K562 (cell line): ENCODE results near the gene DLK2. TPM values are rescaled to one million over a fixed set of nuclear protein-coding genes. Genes with fewer than 3 reads are reported as not detected.

Source experiments
- CXXC5 ChIP-seq: fragments of 250-450 bp; sonication (Bioruptor Pico); IDR thresholded peaks from 2 replicates; pipeline ENCODE4 v1.8.0; 2022; ENCODE audit warnings: inconsistent platforms, mild to moderate bottlenecking, moderate library complexity
- FOS ChIP-seq: IDR thresholded peaks from 3 replicates; pipeline ENCODE4 v1.6.1; 2011; ENCODE audit not compliant: insufficient read length; ENCODE audit errors: extremely low read depth
- FOSL1 ChIP-seq: fragments of 200-800 bp; sonication (Bioruptor generic); conservative IDR thresholded peaks from 2 replicates; pipeline ENCODE4 v1.6.1; 2016; ENCODE audit warnings: missing genetic modification characterization, missing compliant biosample characterization
- FOXJ3 ChIP-seq: sonication (generic); formaldehyde crosslinking; IDR thresholded peaks from 2 replicates; pipeline ENCODE4 v1.4.0; 2020; ENCODE audit warnings: mild to moderate bottlenecking, missing genetic modification reagents
- GMEB1 ChIP-seq: fragments of 250-450 bp; sonication (Bioruptor Pico); IDR thresholded peaks from 2 replicates; pipeline ENCODE4 v1.4.0; 2020; ENCODE audit warnings: mild to moderate bottlenecking
- ILK ChIP-seq: fragments of 450-650 bp; IDR thresholded peaks from 2 replicates; pipeline ENCODE4 v1.6.1; 2016; ENCODE audit warnings: missing genetic modification characterization, low read depth, mild to moderate bottlenecking, missing compliant biosample characterization, moderate library complexity, borderline replicate concordance
- MYBL2 ChIP-seq, 2 experiments: fragments of 450-650 bp in 1 of 2; sonication (generic) in 1 of 2; formaldehyde crosslinking in 1 of 2; IDR thresholded peaks; 2 replicates each; pipeline versions ENCODE4 v1.6.1 to v1.8.1; 2017 to 2022; ENCODE audit warnings: borderline replicate concordance in 1 of 2, inconsistent platforms in 1 of 2, low read depth in 1 of 2, mild to moderate bottlenecking in 1 of 2, missing genetic modification reagents in 1 of 2, moderate library complexity in 1 of 2
- NFIX ChIP-seq: fragments of 250-450 bp; sonication (Bioruptor Pico); IDR thresholded peaks from 2 replicates; pipeline ENCODE4 v1.4.0; 2020; ENCODE audit warnings: low read depth, mild to moderate bottlenecking, moderate library complexity
- NR3C1 ChIP-seq: sonication (generic); formaldehyde crosslinking; IDR thresholded peaks from 2 replicates; pipeline ENCODE4 v1.8.1; 2022; ENCODE audit warnings: missing genetic modification reagents
- NRF1 ChIP-seq, 2 experiments: fragments of 450-650 bp; IDR thresholded peaks in 1 of 2; conservative IDR thresholded peaks in 1 of 2; 2 replicates each; pipeline ENCODE4 v1.6.1; 2014; ENCODE audit warnings: mild to moderate bottlenecking in 2 of 2
- PATZ1 ChIP-seq: fragments of 250-450 bp; sonication (Bioruptor Pico); IDR thresholded peaks from 2 replicates; pipeline ENCODE4 v1.5.0; 2020; ENCODE audit warnings: mild to moderate bottlenecking, borderline replicate concordance
- PHB ChIP-seq: fragments of 250-450 bp; sonication (Bioruptor Pico); IDR thresholded peaks from 2 replicates; pipeline ENCODE4 v1.5.0; 2021
- PTBP1 ChIP-seq: fragments of 200-400 bp; formaldehyde crosslinking; IDR thresholded peaks from 2 replicates; pipeline ENCODE4 v1.6.1; 2017; ENCODE audit warnings: low read depth, low read length
- RBM25 ChIP-seq: fragments of 200-400 bp; formaldehyde crosslinking; IDR thresholded peaks from 2 replicates; pipeline ENCODE4 v1.6.1; 2018; ENCODE audit warnings: low read length, low read depth, moderate library complexity; ENCODE audit not compliant: severe bottlenecking
- SMAD2 ChIP-seq: fragments of 150-350 bp; IDR thresholded peaks from 2 replicates; pipeline ENCODE4 v1.6.1; 2014; ENCODE audit warnings: low read depth, mild to moderate bottlenecking, low read length
- STAT5B ChIP-seq: fragments of 250-450 bp; sonication (Bioruptor Pico); IDR thresholded peaks from 2 replicates; pipeline ENCODE4 v1.8.0; 2021; ENCODE audit warnings: mild to moderate bottlenecking, inconsistent platforms
- TAF9B ChIP-seq: fragments of 450-650 bp; IDR thresholded peaks from 2 replicates; pipeline ENCODE4 v1.6.1; 2018; ENCODE audit warnings: mild to moderate bottlenecking; ENCODE audit not compliant: partially characterized antibody
- YY1 ChIP-seq, 3 experiments: IDR thresholded peaks; 2 replicates each; pipeline ENCODE4 v1.6.1; 2011; ENCODE audit warnings: low read length in 2 of 3, mild to moderate bottlenecking in 2 of 3, moderate library complexity in 2 of 3, borderline replicate concordance in 1 of 3, control low read depth in 1 of 3, low read depth in 1 of 3; ENCODE audit not compliant: insufficient read depth in 3 of 3, insufficient replicate concordance in 2 of 3, control insufficient read depth in 1 of 3, insufficient read length in 1 of 3; ENCODE audit errors: extremely low read depth in 1 of 3
- ZBTB9 ChIP-seq: fragments of 450-650 bp; formaldehyde crosslinking; IDR thresholded peaks from 2 replicates; pipeline ENCODE4 v1.4.0; 2020; ENCODE audit warnings: mild to moderate bottlenecking, moderate library complexity
- ZNF253 ChIP-seq: fragments of 250-450 bp; sonication (Bioruptor Pico); conservative IDR thresholded peaks from 2 replicates; pipeline ENCODE4 v1.6.1; 2021; ENCODE audit warnings: mild to moderate bottlenecking
- polyA plus RNA-seq, 8 experiments: library from polyadenylated mRNA; depleted of rRNA in 4 of 8; stranded (reverse) in 5 of 8; unstranded in 3 of 8; fragments of >200 nt; fragmentation: Nextera tagmentation in 2 of 8; fragmentation: Illumina TruSeq in 1 of 8; extraction: Ambion mirVana in 2 of 8; extraction: Trizol in 1 of 8; gene quantifications; 2 replicates each; pipeline versions ENCODE4 v1.2.1 to v1.2.3, GENCODE V29; 2011 to 2014; ENCODE audit warnings: inconsistent platforms in 1 of 8, missing spikeins in 1 of 8
- total RNA-seq, 7 experiments: library from RNA; depleted of rRNA in 6 of 7; stranded (reverse); fragments of >200 nt in 6 of 7; fragmentation: Illumina TruSeq in 2 of 7; extraction: Trizol in 2 of 7; gene quantifications; 2 replicates each; pipeline versions ENCODE4 v1.2.1 to v1.2.3, GENCODE V29; 2011 to 2021; ENCODE audit warnings: low replicate concordance in 1 of 7
- TF ChIP-seq, protein P1 (sequence below), 2 experiments: fragments of 250-450 bp in 1 of 2; fragments of 450-650 bp in 1 of 2; sonication (Bioruptor Pico) in 1 of 2; IDR thresholded peaks; 2 replicates each; pipeline versions ENCODE4 v1.6.1 to v1.8.0; 2016 to 2021; ENCODE audit warnings: mild to moderate bottlenecking in 2 of 2, moderate library complexity in 2 of 2, missing compliant biosample characterization in 1 of 2, missing genetic modification characterization in 1 of 2

The DLK2 gene
- total and polyA plus RNA-seq, 9 of the 15 experiments (the other 6 are each of a cell fraction or from before 2014, with no cell fraction given): 0.11 to 0.53 (median 0.29) TPM; not detected in 3

GRCh38 chr6:43477235-43478007 lies 22.1 kb upstream of the DLK2 start, which contains the start of gene TJAP1 (continued):
- TF ChIP-seq ZBTB9 (no peak), PTBP1 (no peak), CXXC5 (CRISPR knock-in tag) (peak; percentile 89), PHB (CRISPR knock-in tag) (no peak), YY1 (IDR thresholded peaks at IDR 0.05; ENCODE audit: borderline replicate concordance in 1 of 3, control insufficient read depth in 1 of 3, extremely low read depth in 1 of 3, insufficient read depth in 3 of 3, insufficient read length in 1 of 3, insufficient replicate concordance in 2 of 3, low read depth in 1 of 3, low read length in 2 of 3) (peak; percentile 88 to 98 (median 97)), FOS (no peak), MYBL2 (IDR thresholded peaks at IDR 0.05; ENCODE audit: low read depth) (no peak), MYBL2 (CRISPR knock-in tag; IDR thresholded peaks at IDR 0.05; ENCODE audit: borderline replicate concordance) (no peak), FOSL1 (tag) (0 out of 2 replicates have a peak, but pooled peaks have one; percentile 32), SMAD2 (no peak), PATZ1 (CRISPR knock-in tag) (no peak), GMEB1 (CRISPR knock-in tag) (peak; percentile 89), RBM25 (no peak), STAT5B (CRISPR knock-in tag) (no peak), NFIX (CRISPR knock-in tag) (no peak), TAF9B (peak; percentile 97), NRF1 (conservative IDR thresholded peaks at IDR 0.05 in 1 of 2, IDR thresholded peaks at IDR 0.05 in 1 of 2) (peak; percentile 51 to 58; a peak in 3 of 4 replicates), FOXJ3 (CRISPR knock-in tag) (no peak), ZNF253 (no peak), NR3C1 (no peak), ILK (no peak)
- TF ChIP-seq, protein P1, sequence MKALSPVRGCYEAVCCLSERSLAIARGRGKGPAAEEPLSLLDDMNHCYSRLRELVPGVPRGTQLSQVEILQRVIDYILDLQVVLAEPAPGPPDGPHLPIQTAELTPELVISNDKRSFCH (CRISPR knock-in tag; IDR thresholded peaks at IDR 0.05): no peak
- TF ChIP-seq, protein P1 (tag; IDR thresholded peaks at IDR 0.05): no peak
